Measurements from ENCODE around the gene ACTBL2.
"Not testable (repeated sequence)": the region's sequence is repeated elsewhere in the genome, so short reads cannot be mapped to it uniquely, and the experiment has no call there.

ACTBL2 gene

DNA sequence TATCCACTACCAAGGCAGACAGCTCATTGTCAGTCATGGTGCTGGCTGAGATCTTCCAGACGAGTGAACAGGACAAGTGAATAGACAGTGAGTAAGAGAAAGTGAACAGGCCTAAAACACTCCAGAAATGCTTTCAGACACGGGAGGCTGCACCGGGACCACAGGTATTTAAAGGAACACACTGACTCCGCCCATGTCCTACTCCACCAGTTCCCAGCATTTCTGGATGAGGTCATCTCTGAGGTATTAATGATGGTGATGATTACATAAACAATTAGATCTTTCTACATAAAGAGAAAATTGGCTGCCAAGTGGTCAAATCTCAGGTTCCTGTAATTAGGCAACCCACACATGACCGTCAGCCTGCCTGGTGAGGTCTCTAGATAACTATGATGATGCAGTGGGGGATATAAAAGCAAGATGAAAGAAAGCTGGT, at the start of gene ACTBL2:
TSS of gene ACTBL2 (minus strand) at position 141 of the 436 bp plus-strand sequence. CDS start at position 37, 104 bp downstream.
- TF ChIP-seq CTCF (IDR thresholded peaks at IDR 0.05; ENCODE audit: low read depth, low read length, missing control alignments) = no peak
- DNase-seq (ENCODE audit: extremely low read depth, low read depth) = no peak
- no peak within 1 kb of the TSS for H3K4me3 ChIP-seq (replicated peaks; ENCODE audit: low read depth, low read length)

DNA sequence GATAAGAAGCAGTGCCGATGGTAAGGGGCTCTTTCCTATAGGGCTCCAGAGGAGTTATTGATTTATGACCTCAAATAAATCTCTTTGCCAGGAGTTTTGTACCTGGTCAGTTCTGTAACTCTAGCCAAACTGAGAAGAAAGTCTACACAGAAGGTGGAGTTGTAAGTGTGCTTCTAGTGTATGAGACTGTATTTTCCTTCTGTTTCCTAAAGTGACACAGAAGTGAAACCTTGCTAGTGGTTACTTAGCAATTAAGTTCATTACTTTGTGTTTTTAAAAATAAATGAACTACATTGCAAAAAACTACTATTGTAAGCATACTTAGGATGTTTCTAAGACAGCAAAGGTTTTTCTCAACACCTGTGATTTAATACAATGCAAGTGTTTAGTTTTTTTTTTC, 48.7 kb upstream of the ACTBL2 start:
- no peak for TF ChIP-seq CTCF (IDR thresholded peaks at IDR 0.05; ENCODE audit: low read depth, low read length, missing control alignments)
- DNase-seq (ENCODE audit: extremely low read depth, low read depth) = no peak
- H3K4me3 ChIP-seq (replicated peaks; ENCODE audit: low read depth, low read length) = no peak overlapping the region

DNA sequence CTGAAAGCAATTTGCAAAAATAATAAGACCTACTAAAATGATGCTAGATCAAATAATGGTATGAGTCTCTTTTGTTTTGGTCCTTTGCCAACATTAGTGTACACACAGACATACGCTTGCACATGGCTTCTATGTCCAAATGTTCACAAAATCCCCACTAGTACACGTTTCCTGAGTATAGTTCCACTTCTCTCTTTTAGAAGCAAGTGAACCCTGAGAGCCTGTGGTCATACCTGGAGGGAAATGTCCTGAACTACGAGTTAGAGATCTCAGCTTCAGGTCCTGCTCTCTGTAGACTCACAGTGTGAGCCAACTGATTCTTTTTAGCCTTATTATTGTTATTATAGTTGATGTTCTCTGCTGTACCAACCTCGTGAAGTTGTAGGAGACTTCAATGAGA, 47.3 kb upstream of the ACTBL2 start:
- no peak overlapping the region for H3K4me3 ChIP-seq (replicated peaks; ENCODE audit: low read depth, low read length)
- TF ChIP-seq CTCF (IDR thresholded peaks at IDR 0.05; ENCODE audit: low read depth, low read length, missing control alignments) = no peak
- no peak for DNase-seq (ENCODE audit: extremely low read depth, low read depth)

GRCh38 chr5:57527870-57528269, 45.3 kb upstream of the ACTBL2 start:
- no peak for TF ChIP-seq CTCF (IDR thresholded peaks at IDR 0.05; ENCODE audit: low read depth, low read length, missing control alignments)
- H3K4me3 ChIP-seq (replicated peaks; ENCODE audit: low read depth, low read length) = no peak overlapping the region
- DNase-seq (ENCODE audit: extremely low read depth, low read depth) = no peak

- no peak for TF ChIP-seq CTCF (IDR thresholded peaks at IDR 0.05; ENCODE audit: low read depth, low read length, missing control alignments)
- H3K4me3 ChIP-seq (replicated peaks; ENCODE audit: low read depth, low read length) = no peak overlapping the region
- DNase-seq (ENCODE audit: extremely low read depth, low read depth) = no peak
Observed at GRCh38 chr5:57524348-57525060, 41.9 kb upstream of the ACTBL2 start.

- not testable (repeated sequence) for H3K4me3 ChIP-seq (replicated peaks; ENCODE audit: low read depth, low read length); DNase-seq (ENCODE audit: extremely low read depth, low read depth)
Observed at GRCh38 chr5:57522477-57522876, 39.9 kb upstream of the ACTBL2 start.

DNA sequence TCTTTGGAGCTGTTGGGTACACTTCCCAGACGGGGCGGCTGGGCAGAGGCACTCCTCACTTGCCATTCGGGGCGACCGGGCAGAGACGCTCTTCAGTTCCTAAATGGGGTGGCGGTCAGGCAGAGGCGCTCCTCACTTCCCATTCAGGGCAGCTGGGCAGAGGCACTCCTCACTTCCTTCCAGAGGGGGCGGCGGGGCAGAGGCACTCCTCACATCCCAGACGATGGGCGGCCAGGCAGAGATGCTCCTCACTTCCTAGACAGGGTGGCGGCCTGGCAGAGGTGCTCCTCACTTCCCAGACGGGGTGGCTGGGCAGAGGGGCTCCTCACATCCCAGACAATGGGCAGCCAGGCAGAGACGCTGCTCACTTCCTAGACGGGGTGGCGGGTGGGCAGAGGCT, 35.8 kb upstream of the ACTBL2 start:
- not testable (repeated sequence) for H3K4me3 ChIP-seq (replicated peaks; ENCODE audit: low read depth, low read length); DNase-seq (ENCODE audit: extremely low read depth, low read depth)

- H3K4me3 ChIP-seq (replicated peaks; ENCODE audit: low read depth, low read length) = no peak overlapping the region
- TF ChIP-seq CTCF (IDR thresholded peaks at IDR 0.05; ENCODE audit: low read depth, low read length, missing control alignments) = no peak
- no peak for DNase-seq (ENCODE audit: extremely low read depth, low read depth)
Observed at GRCh38 chr5:57517250-57517649, 34.6 kb upstream of the ACTBL2 start.

Data from HFF-Myc (cell line).